GM15510 (cell line): ENCODE results near the gene CPNE5.

Experiments
- POLR2A ChIP-seq: IDR thresholded peaks from 3 replicates; pipeline ENCODE4 v1.6.1; 2011; ENCODE audit warnings: borderline replicate concordance; ENCODE audit not compliant: insufficient read length; ENCODE audit errors: extremely low read depth

The CPNE5 gene

DNA sequence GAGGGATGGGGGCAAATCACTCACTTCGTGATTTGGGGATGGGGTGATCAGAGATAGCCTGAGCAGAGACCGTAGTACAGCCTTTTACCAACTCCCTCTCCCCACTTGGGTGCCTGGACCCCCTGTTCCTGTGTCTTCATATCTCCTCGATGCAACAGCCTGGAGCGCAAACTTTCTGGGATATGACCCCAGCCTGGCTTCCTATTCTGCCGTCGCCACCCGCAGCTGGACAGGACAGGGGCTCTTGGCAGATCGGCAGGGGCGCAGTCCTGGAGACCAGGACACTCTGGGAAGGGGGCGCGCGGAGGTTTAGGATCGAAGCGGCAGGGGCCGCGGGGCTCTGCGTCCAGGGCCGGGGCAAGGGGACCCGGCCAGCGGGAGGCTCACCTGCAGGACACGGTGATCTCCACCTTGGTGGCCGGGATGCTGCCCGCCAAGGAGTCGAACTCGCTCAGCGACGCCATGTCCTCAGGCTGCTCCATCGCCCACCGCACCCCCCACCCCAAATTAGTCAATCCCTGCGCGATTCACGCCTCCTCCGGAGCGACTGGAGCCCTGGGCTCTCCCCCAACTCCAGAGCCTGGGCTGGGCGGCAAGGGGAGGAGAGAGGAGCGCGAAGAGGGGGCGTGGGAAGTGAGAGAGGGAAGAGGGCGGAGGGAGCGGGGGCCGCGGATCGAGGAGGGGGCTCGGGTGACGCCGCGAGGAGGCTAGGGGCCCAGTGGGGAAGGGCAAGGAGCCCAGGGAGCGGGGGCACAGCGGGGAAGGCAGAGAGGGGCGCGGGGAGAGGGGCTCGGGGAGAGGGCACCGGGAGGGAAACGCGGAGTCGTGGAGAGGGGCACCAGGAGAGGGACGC is at the start of gene CPNE5:
CPNE5 (minus strand) TSS at position 549 of the 853 bp plus-strand sequence; CDS start at position 482, 67 bp downstream.
- TF ChIP-seq POLR2A = no peak

GRCh38 chr6:36888115-36888643 is 48.9 kb upstream of the CPNE5 start:
- TF ChIP-seq POLR2A = no peak

GRCh38 chr6:36886950-36887618 is 47.8 kb upstream of the CPNE5 start:
- no peak for TF ChIP-seq POLR2A

- TF ChIP-seq POLR2A = peak; percentile 86
These were observed 46.5 kb upstream of the CPNE5 start, which contains the start of gene C6orf89 for GRCh38 chr6:36885461-36886401. C6orf89 (plus strand) TSS chr6:36885952; CDS start chr6:36899445, 13,493 bp downstream.

DNA sequence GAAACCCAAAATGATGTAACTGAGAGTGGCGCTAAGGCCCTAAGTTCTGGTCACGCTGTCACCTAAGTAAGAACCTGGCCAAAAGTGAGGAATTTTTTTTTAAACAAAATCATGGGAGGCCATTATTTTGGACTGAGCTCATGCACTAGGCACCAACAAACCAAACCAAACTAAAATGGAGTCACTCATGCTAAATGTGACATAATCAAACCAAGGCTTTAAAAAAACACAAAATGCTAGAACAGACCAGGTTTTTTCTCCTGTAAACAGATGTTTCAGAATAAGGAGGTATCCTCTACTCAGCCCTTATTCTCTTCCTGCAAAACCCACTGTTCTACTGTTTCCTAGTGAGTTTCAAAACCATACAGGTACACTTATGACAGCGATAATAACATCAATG is 45.4 kb upstream of the CPNE5 start:
- no peak for TF ChIP-seq POLR2A

DNA sequence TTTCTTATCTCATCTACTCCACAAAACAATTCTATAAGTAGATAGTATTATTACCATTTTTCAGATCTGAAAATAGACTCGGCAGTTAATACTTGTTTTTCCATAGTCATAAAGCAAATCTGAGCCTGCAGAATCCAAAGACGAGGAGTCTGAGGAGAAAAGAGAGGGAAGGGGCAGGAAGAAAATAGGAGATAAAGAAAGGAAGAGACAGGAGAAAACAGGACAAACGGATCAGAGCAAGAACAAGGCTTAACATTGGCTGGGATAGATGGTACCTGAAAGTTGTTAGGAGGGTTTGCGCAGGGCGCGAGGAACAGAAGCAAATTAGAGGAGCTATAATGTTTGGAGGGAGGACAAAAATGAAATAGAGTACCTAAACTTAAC is 36.0 kb upstream of the CPNE5 start:
- no peak for TF ChIP-seq POLR2A

- peak; percentile 49 for TF ChIP-seq POLR2A
These were observed 35.4 kb upstream of the CPNE5 start, which contains the start of gene PPIL1 for GRCh38 chr6:36874443-36875249. PPIL1 (minus strand) TSS chr6:36874803; CDS start chr6:36874772, 31 bp downstream.

DNA sequence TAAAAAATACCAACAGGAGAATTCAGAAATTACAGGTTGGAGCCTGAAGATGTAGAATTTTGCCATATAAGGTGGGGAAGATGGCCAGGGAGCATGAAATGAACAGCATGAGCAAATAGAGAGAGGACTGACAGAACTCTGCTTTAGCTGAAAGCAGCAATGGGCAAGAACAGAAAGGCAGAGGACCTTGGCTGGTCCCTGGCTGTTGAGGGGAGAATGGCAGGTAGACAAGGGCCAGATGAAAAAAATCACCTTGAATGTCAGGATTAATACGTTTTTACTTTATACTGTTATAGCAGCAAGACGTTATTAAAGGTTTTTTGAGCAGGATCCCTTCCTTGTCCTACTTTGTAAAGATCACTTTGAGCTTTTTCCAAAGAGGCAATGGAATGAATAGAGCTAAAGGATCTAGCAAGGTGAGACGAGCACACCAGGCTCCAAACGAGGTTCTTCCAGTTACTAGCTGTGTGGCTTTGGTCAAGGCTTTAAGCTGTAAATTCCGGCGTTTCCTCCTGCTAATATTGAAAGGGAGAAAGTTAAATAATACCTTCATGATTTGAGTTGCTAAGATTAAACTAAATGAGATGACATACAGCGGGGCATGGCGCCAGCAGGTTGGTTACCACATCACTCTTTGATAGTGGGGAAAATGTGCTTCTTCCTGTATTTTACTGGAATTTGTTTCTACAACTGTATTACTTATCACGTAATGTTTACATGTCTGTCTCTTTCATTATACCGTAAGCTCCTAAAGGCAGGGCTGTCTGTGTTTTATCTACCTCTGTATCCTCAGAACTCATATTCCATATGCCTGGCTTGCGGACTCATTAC is 34.6 kb upstream of the CPNE5 start:
- no peak for TF ChIP-seq POLR2A

DNA sequence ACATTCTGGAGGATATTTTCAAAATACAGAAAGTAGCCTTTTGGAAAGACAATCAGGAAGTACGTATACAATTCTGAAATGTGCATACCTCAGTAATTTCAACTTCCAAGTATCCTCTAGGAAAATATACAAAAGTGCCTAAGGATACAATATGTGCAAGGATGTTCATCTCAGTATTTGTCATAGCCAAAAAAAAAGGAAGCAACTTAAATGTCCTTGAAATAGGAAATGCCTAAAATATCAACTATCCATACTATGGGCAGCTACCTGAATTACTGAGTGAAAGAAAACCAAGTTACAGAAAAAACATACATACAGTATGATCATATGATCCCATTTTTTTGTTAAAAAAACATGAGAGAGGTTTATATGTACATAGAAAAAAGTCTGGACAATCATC is 33.9 kb upstream of the CPNE5 start:
- TF ChIP-seq POLR2A = no peak

DNA sequence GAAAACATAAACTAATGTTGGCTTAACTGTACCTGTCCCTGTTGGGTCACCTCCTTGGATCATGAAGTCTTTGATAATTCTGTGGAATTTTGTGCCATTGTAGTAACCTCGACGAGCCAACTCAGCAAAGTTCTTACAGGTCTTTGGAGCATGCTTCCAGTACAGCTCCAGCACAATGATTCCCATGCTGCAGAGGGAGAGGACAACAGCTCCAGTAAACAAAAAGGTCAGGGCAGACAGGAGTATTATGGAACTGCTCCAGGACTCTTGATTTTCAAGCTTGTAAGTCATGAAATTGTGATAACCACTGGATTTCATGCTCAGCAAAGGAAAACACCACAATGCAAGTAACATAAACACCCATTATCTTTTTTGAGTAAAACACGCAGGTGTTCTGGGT is 32.4 kb upstream of the CPNE5 start:
- no peak for TF ChIP-seq POLR2A

DNA sequence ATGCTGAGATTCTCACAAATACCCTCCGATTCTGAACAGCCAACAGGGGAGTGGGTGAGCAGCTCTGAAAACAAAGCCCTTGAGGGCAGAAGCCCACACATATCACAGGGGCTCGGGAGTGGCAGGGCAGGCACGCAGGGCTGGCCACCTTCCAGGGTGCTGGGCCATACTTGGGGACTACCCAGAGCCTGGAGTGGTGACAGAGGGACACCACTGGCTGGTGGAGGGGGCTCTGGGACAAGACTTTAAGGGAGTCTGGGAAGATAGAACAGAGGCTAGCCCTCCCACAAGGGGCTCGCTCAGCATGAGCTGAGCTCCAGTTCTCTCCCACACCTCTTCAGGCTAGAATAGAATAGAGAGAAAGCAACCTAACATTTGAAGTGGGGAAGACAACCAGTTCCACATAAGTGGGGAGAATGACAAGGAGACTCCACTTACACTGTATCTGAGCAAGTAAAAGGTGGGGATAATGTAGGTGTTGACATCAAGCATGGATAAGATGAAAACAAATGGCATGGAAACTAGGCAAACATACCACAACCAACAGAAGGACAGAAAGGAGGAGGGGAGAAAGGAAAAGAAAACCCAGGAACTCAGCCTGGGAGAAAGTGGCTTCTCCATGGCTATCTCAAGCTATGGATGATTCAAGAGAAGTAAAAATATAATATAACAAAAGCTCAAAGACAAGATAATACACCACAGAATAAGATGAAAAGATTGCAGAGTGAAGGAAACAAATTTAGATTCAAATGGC is 28.4 kb upstream of the CPNE5 start:
- no peak for TF ChIP-seq POLR2A

- no peak for TF ChIP-seq POLR2A
These were observed 26.6 kb upstream of the CPNE5 start for GRCh38 chr6:36865835-36866234.
